Nephron (organoid): ENCODE data around the gene FAM163A.
"Not testable (repeated sequence)": the region's sequence is repeated elsewhere in the genome, so short reads cannot be mapped to it uniquely, and the experiment has no call there.

Experiments
- H3K27ac Mint-ChIP-seq, 3 experiments: 2 replicates each; pipeline ENCODE4 v1.8.0; 2020; ENCODE audit warnings: mixed read lengths in 3 of 3, mild to moderate bottlenecking in 2 of 3, moderate library complexity in 1 of 3
- H3K27me3 Mint-ChIP-seq: 2 replicates; pipeline ENCODE4 v1.8.0; 2021; ENCODE audit warnings: low read depth, mild to moderate bottlenecking, moderate library complexity, mixed read lengths
- H3K36me3 Mint-ChIP-seq: 2 replicates; pipeline ENCODE4 v1.8.0; 2020; ENCODE audit warnings: low read depth, mixed read lengths
- H3K4me1 Mint-ChIP-seq: 2 replicates; pipeline ENCODE4 v1.8.0; 2020; ENCODE audit warnings: mixed read lengths
- H3K4me3 Mint-ChIP-seq, 3 experiments: 2 replicates each; pipeline ENCODE4 v1.8.0; 2020; ENCODE audit warnings: mild to moderate bottlenecking in 3 of 3, mixed read lengths in 3 of 3, moderate library complexity in 2 of 3
- H3K9me3 Mint-ChIP-seq: 2 replicates; pipeline ENCODE4 v1.8.0; 2020; ENCODE audit warnings: mixed read lengths
- TF ChIP-seq, protein P1 (sequence below), 3 experiments: fragments of 200-600 bp; sonication (generic); IDR thresholded peaks; one replicate each; pipeline ENCODE4 v1.5.0; 2021; ENCODE audit warnings: antibody characterized with exemption in 3 of 3; ENCODE audit not compliant: unreplicated experiment in 3 of 3

FAM163A gene

DNA sequence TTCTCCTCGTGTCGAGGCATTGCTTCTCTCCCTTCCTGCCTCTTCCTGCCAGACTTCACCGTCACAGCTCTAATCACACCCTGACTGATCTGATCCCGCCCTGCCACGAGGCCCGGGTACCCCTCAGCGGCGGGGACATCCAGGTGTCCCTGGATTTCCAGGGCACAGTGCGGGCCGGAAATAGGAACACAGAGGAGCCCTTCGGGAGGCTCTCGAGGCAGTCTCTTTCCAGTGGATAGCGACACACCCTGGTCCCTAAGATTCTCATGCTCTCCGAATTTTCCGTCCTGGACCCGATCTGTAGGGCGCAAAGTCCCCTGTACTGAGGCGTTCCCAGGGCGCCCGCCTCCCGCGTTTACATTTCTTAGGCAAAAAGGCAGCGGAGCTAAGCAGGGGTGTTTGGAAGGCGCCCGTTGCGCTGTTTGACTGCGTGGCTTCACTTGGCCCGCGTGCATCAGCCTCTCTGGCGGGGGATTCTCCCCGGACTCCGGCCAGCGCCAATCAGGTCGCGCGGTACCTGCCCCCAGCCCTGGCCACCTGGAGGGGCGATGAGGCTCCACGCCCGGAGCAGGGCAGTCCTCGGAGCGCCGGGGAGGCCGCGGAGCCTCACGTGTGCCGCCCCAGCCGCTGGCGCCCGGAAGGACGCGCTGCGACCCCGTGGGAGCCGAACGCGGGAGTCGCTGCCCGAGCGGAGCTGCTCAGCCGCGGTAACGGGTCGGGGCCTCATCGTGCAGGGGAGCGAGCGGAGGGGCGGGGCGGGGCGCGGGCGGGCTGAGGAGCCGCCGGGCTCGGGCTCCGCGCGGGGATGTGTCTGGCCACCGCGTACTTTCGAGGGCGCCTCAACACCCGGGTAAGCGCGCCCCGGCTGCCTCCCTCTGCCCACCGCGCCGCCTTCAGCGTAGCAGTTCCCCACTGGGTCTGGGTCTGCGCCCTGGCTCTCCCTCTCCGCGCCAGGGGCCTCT lies at the start of gene FAM163A:
TSS of gene FAM163A (plus strand) at position 575 of the 962 bp plus-strand sequence. CDS start 69,807 bp downstream, outside the sequence.
- peaks cover 25% of the 10 kb centered on the region for H3K4me1 Mint-ChIP-seq
- no peaks in the 10 kb centered on the region for H3K36me3 Mint-ChIP-seq

DNA sequence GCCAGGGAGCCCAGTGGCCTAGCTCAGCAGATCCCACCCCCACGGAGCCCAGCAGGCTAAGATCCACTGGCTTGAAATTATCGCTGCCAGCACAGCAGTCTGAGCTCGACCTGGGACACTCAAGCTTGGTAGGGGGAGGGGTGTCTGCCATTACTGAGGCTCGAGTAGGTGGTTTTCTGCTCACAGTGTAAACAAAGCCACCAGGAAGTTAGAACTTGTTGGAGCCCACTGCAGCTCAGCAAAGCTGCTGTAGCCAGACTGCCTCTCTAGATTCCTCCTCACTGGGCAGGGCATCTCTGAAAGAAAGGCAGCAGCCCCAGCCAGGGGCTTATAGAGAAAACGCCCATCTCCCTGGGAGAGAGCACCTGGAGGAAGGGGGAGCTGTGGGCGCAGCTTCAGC lies 48.6 kb upstream of the FAM163A start:
- not testable (repeated sequence) for H3K27me3 Mint-ChIP-seq, H3K4me3 Mint-ChIP-seq, H3K27ac Mint-ChIP-seq, H3K4me1 Mint-ChIP-seq
- peaks cover 18% of the 10 kb centered on the region for H3K36me3 Mint-ChIP-seq
- peaks cover 13% of the 10 kb centered on the region for H3K9me3 Mint-ChIP-seq

More for the DNA sequence above, at the start of gene FAM163A:
- Mint-ChIP-seq H3K27me3 (peaks cover 83% of the 10 kb centered on the region), H3K27ac (no peak within 1 kb of the TSS), H3K4me3 (peak within 1 kb of the TSS; percentile 84 to 85 (median 84)), H3K9me3 (no peaks in the 10 kb centered on the region)
- TF ChIP-seq, protein P1, sequence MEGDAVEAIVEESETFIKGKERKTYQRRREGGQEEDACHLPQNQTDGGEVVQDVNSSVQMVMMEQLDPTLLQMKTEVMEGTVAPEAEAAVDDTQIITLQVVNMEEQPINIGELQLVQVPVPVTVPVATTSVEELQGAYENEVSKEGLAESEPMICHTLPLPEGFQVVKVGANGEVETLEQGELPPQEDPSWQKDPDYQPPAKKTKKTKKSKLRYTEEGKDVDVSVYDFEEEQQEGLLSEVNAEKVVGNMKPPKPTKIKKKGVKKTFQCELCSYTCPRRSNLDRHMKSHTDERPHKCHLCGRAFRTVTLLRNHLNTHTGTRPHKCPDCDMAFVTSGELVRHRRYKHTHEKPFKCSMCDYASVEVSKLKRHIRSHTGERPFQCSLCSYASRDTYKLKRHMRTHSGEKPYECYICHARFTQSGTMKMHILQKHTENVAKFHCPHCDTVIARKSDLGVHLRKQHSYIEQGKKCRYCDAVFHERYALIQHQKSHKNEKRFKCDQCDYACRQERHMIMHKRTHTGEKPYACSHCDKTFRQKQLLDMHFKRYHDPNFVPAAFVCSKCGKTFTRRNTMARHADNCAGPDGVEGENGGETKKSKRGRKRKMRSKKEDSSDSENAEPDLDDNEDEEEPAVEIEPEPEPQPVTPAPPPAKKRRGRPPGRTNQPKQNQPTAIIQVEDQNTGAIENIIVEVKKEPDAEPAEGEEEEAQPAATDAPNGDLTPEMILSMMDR (IDR thresholded peaks at IDR 0.05; ENCODE audit: unreplicated experiment in 3 of 3) = no peak

GRCh38 chr1:179702946-179703539 lies 40.0 kb upstream of the FAM163A start:
- no peak overlapping the region for H3K4me3 Mint-ChIP-seq

GRCh38 chr1:179706339-179706941 lies 36.7 kb upstream of the FAM163A start:
- H3K4me3 Mint-ChIP-seq = no peak overlapping the region
- H3K36me3 Mint-ChIP-seq = no peaks in the 10 kb centered on the region
- H3K27me3 Mint-ChIP-seq = peaks cover 3% of the 10 kb centered on the region
- H3K9me3 Mint-ChIP-seq = no peaks in the 10 kb centered on the region
- TF ChIP-seq, protein P1 (IDR thresholded peaks at IDR 0.05; ENCODE audit: unreplicated experiment in 3 of 3) = peak; percentile 82 to 88 (median 83)
- H3K27ac Mint-ChIP-seq = no peak overlapping the region
- H3K4me1 Mint-ChIP-seq = peaks cover 15% of the 10 kb centered on the region

More at GRCh38 chr1:179702946-179703539, 40.0 kb upstream of the FAM163A start:
- Mint-ChIP-seq H3K36me3 (no peaks in the 10 kb centered on the region), H3K9me3 (peaks cover 2% of the 10 kb centered on the region), H3K4me1 (peaks cover 5% of the 10 kb centered on the region), H3K27ac (no peak overlapping the region), H3K27me3 (peaks cover 5% of the 10 kb centered on the region)
- TF ChIP-seq, protein P1 (IDR thresholded peaks at IDR 0.05; ENCODE audit: unreplicated experiment in 3 of 3) = no peak

DNA sequence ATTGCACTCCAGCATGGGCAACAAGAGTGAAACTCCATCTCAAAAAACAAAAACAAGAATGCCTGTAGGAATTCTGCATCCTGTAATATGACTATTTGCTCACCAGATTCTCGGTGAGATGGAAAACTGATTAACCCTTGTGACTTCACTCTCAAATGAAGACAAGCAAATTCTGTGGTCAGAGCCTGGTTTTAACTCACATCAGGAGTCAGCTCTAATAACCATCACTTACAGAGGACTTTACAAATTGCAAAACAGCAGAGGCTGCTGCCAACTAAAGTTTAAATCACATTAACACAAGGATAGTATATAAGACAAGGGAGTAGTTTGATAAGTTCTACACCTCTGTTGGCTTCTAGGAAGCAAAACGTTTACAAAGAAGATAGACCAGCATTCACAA lies 35.7 kb upstream of the FAM163A start:
- H3K36me3 Mint-ChIP-seq = peaks cover 4% of the 10 kb centered on the region
- H3K27me3 Mint-ChIP-seq = peaks cover 3% of the 10 kb centered on the region
- H3K4me3 Mint-ChIP-seq = no peak overlapping the region
- peaks cover 5% of the 10 kb centered on the region for H3K9me3 Mint-ChIP-seq
- H3K4me1 Mint-ChIP-seq = peaks cover 15% of the 10 kb centered on the region
- no peak overlapping the region for H3K27ac Mint-ChIP-seq
- TF ChIP-seq, protein P1 (IDR thresholded peaks at IDR 0.05; ENCODE audit: unreplicated experiment in 3 of 3) = no peak
